ENCODE results near the gene DPM2.

The DPM2 gene

DNA sequence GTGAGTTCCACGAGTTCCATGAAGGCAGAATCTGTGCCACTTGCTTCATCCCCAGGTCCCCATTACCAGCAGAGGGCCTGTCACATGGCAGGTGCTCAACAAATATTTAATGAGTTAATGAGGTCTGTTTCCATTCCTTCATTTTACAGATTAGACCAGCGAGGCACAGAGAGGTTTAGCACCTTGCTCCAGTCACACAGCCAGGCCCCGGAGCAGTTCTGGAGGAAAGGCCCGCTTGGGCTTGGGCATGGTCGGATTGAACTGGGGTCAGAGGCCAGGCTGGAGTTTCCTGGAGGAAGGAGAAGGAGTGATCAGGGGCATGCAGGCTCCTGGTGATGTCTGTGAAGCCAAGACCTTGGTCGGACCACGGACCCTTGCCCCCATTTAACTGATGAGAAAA, 16.9 kb downstream of the DPM2 start:
- H3K36me3 ChIP-seq (ENCODE audit: insufficient read depth, low read length): no peaks in the 10 kb centered on the region
- no peak overlapping the region for H3K4me3 ChIP-seq (ENCODE audit: low read depth in 1 of 2, low read length in 2 of 2)
- peaks cover under 1 to 15% of the 10 kb centered on the region in 2 donors for H3K27me3 ChIP-seq (ENCODE audit: control insufficient read depth in 1 of 2, insufficient read depth in 2 of 2, low read length in 2 of 2)
- no peak overlapping the region for H3K27ac ChIP-seq (ENCODE audit: low read depth, low read length)
- peaks cover 9% of the 10 kb centered on the region for H3K4me1 ChIP-seq (ENCODE audit: insufficient read depth, low read length)
- H3K9ac ChIP-seq (ENCODE audit: low read length): no peak overlapping the region
- H3K9me3 ChIP-seq (ENCODE audit: low read length): no peaks in the 10 kb centered on the region

DNA sequence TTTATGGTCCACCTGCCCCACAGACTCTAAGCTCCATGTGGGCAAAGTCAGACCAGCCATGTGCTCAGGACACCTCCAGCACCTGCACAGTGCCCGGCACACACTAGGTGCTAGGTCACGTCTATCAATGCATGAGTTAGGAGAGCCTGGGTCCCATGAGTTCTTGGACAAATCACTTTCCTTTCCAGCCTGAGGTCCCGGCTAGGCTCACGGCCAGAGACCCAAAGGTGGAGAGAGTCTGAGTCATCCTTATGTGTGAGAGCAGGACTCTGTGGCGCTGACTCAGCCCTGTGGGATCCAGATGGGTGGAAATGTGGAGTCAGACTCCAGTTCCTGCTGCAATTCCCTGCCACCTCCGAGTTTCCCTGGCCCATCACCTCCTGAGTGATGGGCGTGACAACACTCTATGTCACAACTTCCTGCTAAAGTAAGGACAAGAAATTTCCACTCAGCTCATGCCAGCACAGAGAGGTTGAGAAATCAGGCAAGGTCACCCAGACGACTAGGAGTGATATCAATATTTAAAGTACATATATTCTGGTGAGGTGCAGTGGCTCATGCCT, 18.3 kb downstream of the DPM2 start:
- no peak overlapping the region for H3K9ac ChIP-seq (ENCODE audit: low read length)
- no peaks in the 10 kb centered on the region for H3K36me3 ChIP-seq (ENCODE audit: insufficient read depth, low read length)
- peaks cover 0 to 4% of the 10 kb centered on the region in 2 donors for H3K27me3 ChIP-seq (ENCODE audit: control insufficient read depth in 1 of 2, insufficient read depth in 2 of 2, low read length in 2 of 2)
- peak overlapping the region; percentile 27 for H3K27ac ChIP-seq (ENCODE audit: low read depth, low read length)
- peaks cover 16% of the 10 kb centered on the region for H3K4me1 ChIP-seq (ENCODE audit: insufficient read depth, low read length)
- no peak overlapping the region for H3K4me3 ChIP-seq (ENCODE audit: low read depth in 1 of 2, low read length in 2 of 2)
- H3K9me3 ChIP-seq (ENCODE audit: low read length): no peaks in the 10 kb centered on the region

DNA sequence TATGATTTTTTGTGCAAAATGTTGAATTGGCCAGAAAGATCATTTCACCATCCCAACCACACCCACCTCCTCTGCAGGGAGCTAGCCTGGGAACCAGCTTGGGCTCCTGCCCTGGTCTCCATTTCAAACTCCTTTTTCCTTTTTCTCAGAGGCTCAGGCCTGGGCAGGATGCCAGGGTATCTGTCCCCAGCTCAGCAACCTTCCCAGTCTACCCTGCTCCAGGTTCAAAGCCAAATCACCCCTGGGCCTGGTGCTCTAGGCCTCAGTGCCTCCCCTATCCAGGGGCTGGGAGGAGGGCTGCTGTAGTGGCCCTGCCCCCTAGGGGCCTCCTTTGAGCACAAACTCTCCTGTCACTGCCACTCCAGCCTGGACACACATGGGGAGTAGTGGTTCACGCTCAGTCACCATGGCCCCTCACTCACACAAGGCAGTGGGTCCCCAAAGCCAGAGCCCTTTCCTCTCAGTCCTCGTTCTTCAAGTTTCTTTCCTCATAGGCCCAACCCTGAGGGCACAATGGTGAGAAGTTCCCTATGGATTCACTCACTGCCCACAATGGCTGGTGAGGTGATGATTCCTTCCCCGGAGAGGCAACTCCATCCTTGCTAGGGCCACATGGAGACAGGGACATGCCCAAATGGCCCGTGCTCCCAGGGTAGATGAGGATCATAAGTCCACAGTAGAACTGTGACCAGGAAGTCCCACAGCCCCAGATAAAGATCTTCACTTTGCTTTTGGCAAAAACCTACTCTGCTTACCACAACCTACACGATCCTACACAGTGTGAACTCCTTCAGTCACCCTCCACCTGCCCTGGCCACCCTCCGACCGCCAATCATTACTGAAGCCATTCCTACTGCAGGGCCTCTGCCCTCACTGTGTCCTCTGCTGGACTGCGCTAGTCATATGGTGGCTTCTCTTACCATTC, 19.2 kb downstream of the DPM2 start:
- Histone ChIP-seq H3K4me3 (ENCODE audit: low read depth in 1 of 2, low read length in 2 of 2) (no peak overlapping the region), H3K27ac (ENCODE audit: low read depth, low read length) (peak overlapping the region; percentile 42), H3K4me1 (ENCODE audit: insufficient read depth, low read length) (peaks cover 16% of the 10 kb centered on the region), H3K9ac (ENCODE audit: low read length) (no peak overlapping the region), H3K36me3 (ENCODE audit: insufficient read depth, low read length) (no peaks in the 10 kb centered on the region), H3K9me3 (ENCODE audit: low read length) (no peaks in the 10 kb centered on the region), H3K27me3 (ENCODE audit: control insufficient read depth in 1 of 2, insufficient read depth in 2 of 2, low read length in 2 of 2) (peaks cover 0 to 4% of the 10 kb centered on the region in 2 donors)

DNA sequence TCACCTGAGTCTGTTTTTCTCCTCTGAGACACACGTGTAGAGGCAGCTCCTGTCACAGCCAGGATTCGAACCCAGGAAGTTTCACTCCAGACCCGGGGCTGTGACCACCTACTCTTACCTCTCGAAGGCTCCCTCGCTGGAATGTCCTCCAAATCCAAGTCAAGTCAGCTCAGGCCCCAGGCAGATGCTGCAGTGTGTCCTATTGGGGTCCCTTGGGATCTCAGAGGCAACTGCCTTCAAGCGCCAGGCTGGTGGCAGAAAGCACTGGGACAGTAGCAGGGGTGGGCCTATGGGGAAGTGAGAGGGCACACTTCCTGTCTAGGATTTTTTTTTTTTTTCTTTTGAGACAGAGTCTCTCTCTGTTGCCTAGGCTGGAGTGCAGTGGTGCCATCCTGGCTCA, 20.1 kb downstream of the DPM2 start:
- H3K4me1 ChIP-seq (ENCODE audit: insufficient read depth, low read length): peaks cover 16% of the 10 kb centered on the region
- H3K9me3 ChIP-seq (ENCODE audit: low read length): no peaks in the 10 kb centered on the region
- peak overlapping the region; percentile 55 for H3K27ac ChIP-seq (ENCODE audit: low read depth, low read length)
- peak overlapping the region; percentile 4 for H3K9ac ChIP-seq (ENCODE audit: low read length)
- H3K4me3 ChIP-seq (ENCODE audit: low read depth in 1 of 2, low read length in 2 of 2): no peak overlapping the region
- peaks cover 0 to 4% of the 10 kb centered on the region in 2 donors for H3K27me3 ChIP-seq (ENCODE audit: control insufficient read depth in 1 of 2, insufficient read depth in 2 of 2, low read length in 2 of 2)
- no peaks in the 10 kb centered on the region for H3K36me3 ChIP-seq (ENCODE audit: insufficient read depth, low read length)

DNA sequence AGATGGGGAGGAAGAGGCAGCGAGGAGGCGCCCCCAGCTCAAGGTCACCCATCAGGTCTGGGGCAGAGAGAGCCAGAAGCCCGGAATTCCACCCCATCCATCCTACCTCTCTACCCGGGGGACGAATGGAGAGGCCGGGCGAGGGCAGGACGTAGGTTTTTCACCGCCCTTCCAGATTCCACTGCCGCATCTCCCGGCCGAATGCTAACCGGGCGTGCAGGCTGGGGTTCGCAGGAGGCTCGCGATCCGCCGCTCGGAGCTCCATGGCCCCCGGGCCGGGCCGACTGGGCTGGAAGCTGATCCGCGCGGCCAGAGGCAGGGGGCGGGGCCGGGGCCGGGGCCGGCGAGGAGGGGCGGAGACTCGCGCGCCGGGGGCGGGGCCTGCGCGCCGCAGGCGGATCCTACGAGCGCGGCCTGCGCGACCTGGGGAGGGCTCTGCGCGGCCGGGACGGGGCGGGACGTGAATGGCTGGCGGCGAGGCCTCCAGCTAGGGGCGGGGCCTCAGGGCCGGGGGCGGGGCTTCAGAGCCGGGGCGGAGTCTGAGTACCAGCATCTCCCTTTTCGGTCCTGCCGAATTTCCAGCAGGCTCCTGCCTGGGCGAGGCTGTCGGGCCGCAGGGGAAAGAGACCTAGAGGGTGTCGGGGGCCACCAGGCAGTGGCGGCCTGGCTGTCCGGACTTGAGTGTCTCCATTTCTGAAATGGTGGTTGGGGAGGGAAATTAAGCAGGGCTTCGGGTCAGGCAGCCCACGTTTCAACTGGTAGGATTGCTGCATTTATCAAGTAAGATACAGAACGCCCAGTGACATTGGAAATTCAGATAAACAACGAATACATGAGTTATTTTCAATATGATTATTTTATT, 20.7 kb downstream of the DPM2 start, which contains the start of gene ST6GALNAC4:
Gene ST6GALNAC4, minus strand, starts transcription at position 322 of the 862 bp plus-strand sequence. CDS start 622 bp downstream, outside the sequence.
- no peaks in the 10 kb centered on the region for H3K36me3 ChIP-seq (ENCODE audit: insufficient read depth, low read length)
- H3K9me3 ChIP-seq (ENCODE audit: low read length): no peaks in the 10 kb centered on the region
- peak within 1 kb of the TSS; percentile 53 to 86 for H3K4me3 ChIP-seq (ENCODE audit: low read depth in 1 of 2, low read length in 2 of 2)
- H3K4me1 ChIP-seq (ENCODE audit: insufficient read depth, low read length): peaks cover 16% of the 10 kb centered on the region
- H3K27me3 ChIP-seq (ENCODE audit: control insufficient read depth in 1 of 2, insufficient read depth in 2 of 2, low read length in 2 of 2): peaks cover 0 to 3% of the 10 kb centered on the region in 2 donors
- H3K9ac ChIP-seq (ENCODE audit: low read length): peak within 1 kb of the TSS; percentile 57
- H3K27ac ChIP-seq (ENCODE audit: low read depth, low read length): peak within 1 kb of the TSS; percentile 59

DNA sequence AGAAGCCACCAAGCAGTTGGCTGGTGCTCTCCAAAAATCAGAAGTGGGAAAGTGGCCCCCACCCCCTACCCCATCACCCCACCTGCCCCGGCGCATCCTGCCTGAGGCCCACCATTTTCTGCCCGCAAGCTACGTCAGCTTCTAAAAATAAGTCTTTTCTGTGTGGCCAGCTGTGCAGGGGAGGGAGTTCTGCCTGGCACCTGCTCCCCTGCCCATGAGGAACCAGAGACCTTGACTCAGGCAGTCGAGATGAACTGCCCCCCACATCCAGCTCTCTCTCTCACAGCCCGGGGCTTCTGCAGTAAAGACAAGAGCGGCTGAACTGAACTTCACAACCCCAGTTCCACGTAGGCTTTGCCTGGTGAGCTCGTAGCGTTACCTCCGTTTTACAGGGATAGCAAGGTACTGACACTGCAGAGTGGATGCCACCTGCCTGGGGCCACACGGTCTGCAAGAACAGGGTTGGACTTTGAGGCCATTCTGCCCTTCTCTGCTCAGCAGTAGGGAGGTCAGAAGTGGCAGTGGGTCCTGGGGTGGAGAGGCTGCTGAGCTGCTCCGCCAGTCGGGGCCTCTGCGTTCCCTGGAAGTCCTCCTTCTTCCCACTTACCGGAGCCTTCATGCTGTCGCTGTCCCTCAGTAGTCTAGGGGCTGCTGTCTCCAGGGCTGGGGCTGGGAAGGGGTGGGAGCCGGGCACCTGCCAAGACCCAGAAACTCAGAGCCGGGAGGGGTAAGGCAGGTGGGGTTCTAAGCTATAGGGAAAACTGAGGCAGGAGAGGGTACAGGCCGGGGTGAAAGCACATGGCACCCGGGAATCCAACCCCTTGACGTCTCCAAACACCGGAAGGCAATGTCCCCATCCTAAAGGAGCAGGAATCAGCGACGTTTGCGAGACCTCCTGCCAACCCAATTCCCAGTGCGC, 21.6 kb downstream of the DPM2 start:
- Histone ChIP-seq H3K36me3 (ENCODE audit: insufficient read depth, low read length) (peaks cover under 1% of the 10 kb centered on the region), H3K9ac (ENCODE audit: low read length) (peak overlapping the region; percentile 57), H3K4me1 (ENCODE audit: insufficient read depth, low read length) (peaks cover 16% of the 10 kb centered on the region), H3K9me3 (ENCODE audit: low read length) (no peaks in the 10 kb centered on the region), H3K27me3 (ENCODE audit: control insufficient read depth in 1 of 2, insufficient read depth in 2 of 2, low read length in 2 of 2) (no peaks in the 10 kb centered on the region), H3K27ac (ENCODE audit: low read depth, low read length) (peak overlapping the region; percentile 59), H3K4me3 (ENCODE audit: low read depth in 1 of 2, low read length in 2 of 2) (peak overlapping the region; percentile 53 to 86)

DNA sequence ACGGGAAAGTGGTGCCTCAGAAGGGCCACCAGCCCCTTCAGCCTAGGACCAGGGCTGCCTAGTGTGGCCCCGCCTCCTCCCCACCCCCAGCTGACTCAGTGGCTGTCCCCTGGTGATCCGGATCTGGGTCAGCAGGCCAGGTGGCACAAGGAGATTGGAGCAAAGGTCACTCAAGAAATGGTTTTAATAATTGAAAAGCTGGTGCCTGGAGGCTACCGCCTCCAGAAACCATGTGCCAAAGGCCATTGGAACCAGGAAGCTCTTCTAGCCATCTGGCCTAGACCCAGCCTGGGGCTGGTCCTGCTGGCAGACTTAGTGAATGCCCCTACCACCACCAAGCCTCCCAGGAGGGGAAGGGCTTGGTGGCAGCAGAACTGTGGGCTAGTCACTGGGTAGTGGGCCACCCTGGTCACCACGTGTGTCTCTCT, 22.3 kb downstream of the DPM2 start:
- peaks cover 8% of the 10 kb centered on the region for H3K36me3 ChIP-seq (ENCODE audit: insufficient read depth, low read length)
- H3K9ac ChIP-seq (ENCODE audit: low read length): no peak overlapping the region
- no peak overlapping the region for H3K4me3 ChIP-seq (ENCODE audit: low read depth in 1 of 2, low read length in 2 of 2)
- H3K27ac ChIP-seq (ENCODE audit: low read depth, low read length): no peak overlapping the region
- peaks cover 16% of the 10 kb centered on the region for H3K4me1 ChIP-seq (ENCODE audit: insufficient read depth, low read length)
- H3K27me3 ChIP-seq (ENCODE audit: control insufficient read depth in 1 of 2, insufficient read depth in 2 of 2, low read length in 2 of 2): no peaks in the 10 kb centered on the region
- H3K9me3 ChIP-seq (ENCODE audit: low read length): no peaks in the 10 kb centered on the region

DNA sequence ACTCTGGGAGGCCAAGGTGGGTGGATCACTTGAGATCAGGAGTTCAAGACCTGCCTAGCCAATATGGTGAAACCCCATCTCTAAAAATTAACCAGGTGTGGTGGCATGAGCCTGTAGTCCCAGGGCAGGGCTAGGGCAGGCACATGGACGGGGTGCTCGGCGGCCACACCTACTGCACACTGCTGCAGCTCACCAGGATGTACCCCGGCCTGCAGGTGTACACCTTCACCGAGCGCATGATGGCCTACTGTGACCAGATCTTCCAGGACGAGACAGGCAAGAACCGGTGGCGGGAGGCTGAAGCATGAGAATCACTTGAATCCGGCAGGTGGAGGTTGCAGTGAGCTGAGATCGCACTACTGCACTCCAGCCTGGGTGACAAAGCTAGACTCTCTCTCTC, 24.0 kb downstream of the DPM2 start:
- H3K9me3 ChIP-seq (ENCODE audit: low read length): no peaks in the 10 kb centered on the region
- peaks cover 9% of the 10 kb centered on the region for H3K36me3 ChIP-seq (ENCODE audit: insufficient read depth, low read length)
- no peak overlapping the region for H3K27ac ChIP-seq (ENCODE audit: low read depth, low read length)
- no peak overlapping the region for H3K4me3 ChIP-seq (ENCODE audit: low read depth in 1 of 2, low read length in 2 of 2)
- H3K27me3 ChIP-seq (ENCODE audit: control insufficient read depth in 1 of 2, insufficient read depth in 2 of 2, low read length in 2 of 2): no peaks in the 10 kb centered on the region
- peaks cover 16% of the 10 kb centered on the region for H3K4me1 ChIP-seq (ENCODE audit: insufficient read depth, low read length)
- H3K9ac ChIP-seq (ENCODE audit: low read length): no peak overlapping the region

DNA sequence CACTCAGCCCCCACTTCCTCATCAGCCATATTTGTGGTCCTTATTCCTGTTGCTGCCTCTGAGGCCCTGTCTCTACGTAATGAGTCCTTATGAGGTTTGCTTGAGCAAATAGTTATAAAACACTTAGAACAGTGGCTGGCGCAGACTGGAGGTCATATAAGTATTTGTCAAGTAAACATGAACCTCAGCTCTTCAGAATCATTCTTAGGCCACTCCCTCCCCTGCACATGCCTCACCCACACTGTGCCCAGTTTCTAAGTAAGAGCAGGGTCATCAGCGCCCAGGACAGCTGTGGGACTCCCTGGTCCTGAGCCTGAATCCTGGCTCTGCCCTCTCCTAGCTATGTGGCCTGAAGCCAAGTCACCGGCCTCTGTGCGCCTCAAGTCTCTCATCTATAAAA, 24.8 kb downstream of the DPM2 start:
- no peak overlapping the region for H3K9ac ChIP-seq (ENCODE audit: low read length)
- H3K27ac ChIP-seq (ENCODE audit: low read depth, low read length): no peak overlapping the region
- no peak overlapping the region for H3K4me3 ChIP-seq (ENCODE audit: low read depth in 1 of 2, low read length in 2 of 2)
- no peaks in the 10 kb centered on the region for H3K27me3 ChIP-seq (ENCODE audit: control insufficient read depth in 1 of 2, insufficient read depth in 2 of 2, low read length in 2 of 2)
- H3K4me1 ChIP-seq (ENCODE audit: insufficient read depth, low read length): peaks cover 16% of the 10 kb centered on the region
- no peaks in the 10 kb centered on the region for H3K9me3 ChIP-seq (ENCODE audit: low read length)
- peaks cover 9% of the 10 kb centered on the region for H3K36me3 ChIP-seq (ENCODE audit: insufficient read depth, low read length)

DNA sequence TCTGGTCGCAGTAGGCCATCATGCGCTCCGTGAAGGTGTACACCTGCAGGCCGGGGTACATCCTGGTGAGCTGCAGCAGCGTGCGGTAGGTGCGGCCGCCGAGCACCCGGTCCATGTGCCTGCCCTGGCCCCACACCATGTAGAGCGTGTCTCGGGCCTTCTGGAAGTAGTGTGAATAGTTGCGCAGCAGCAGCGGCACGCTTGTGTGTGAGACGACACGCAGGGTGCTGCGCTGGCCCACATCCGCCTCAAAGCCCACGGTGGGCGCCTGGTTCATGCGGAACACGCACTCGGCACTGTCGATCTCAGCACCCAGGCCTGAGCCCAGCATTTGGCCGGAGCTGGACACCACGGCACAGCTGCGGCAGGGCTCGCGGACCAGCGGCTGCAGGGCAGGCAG, 25.4 kb downstream of the DPM2 start:
- Histone ChIP-seq H3K27ac (ENCODE audit: low read depth, low read length) (no peak overlapping the region), H3K9ac (ENCODE audit: low read length) (no peak overlapping the region), H3K4me1 (ENCODE audit: insufficient read depth, low read length) (peaks cover 13% of the 10 kb centered on the region), H3K27me3 (ENCODE audit: control insufficient read depth in 1 of 2, insufficient read depth in 2 of 2, low read length in 2 of 2) (no peaks in the 10 kb centered on the region), H3K36me3 (ENCODE audit: insufficient read depth, low read length) (peaks cover 9% of the 10 kb centered on the region), H3K9me3 (ENCODE audit: low read length) (no peaks in the 10 kb centered on the region), H3K4me3 (ENCODE audit: low read depth in 1 of 2, low read length in 2 of 2) (no peak overlapping the region)
